ENCODE data around the gene CEP19.
A peak's percentile ranks its signal among the peaks of the same experiment; 100 is the strongest.
"Not testable (repeated sequence)": the region's sequence is repeated elsewhere in the genome, so short reads cannot be mapped to it uniquely, and the experiment has no call there.

The CEP19 gene, protein sequence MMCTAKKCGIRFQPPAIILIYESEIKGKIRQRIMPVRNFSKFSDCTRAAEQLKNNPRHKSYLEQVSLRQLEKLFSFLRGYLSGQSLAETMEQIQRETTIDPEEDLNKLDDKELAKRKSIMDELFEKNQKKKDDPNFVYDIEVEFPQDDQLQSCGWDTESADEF

DNA sequence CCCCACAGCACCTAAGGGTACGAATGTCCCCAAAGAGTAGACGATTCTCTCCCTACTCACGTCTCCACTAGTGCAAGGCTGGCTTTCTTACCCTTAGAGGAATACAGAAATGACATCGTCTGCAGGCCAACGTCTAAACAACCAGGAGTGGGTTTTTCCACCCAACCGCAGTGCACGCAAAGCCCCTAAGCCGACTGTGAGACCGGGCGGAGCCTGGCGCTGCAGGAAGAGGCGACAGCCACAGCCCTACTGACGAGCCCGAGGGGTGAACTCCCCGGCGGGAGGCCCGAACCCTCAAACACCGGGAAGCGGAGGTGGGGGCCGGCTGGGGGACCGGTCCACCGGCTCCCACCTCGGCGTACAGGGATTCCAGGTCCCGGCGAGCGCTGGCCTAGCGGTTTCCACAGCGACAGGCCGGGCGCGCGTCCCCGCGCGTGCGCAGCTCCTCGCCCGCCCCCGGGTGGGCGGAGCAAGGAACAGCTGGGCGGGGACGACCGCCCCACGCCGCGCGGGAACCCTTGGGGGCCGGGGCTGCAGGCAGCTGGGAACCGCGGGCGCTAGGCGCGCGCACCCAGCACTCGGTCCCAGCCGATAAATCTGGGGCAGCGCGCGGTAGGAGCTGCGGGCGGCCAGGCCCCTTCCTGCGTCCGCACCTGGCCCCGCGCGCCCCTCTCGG lies at the start of gene CEP19, which contains the start of gene PIGX:
TSS of gene CEP19 (minus strand) at position 413 of the 676 bp plus-strand sequence. CDS start 3,593 bp downstream, outside the sequence.
TSS of gene PIGX (plus strand) at position 540 of the 676 bp plus-strand sequence.
- no peaks in the 10 kb centered on the region for H3K36me3 ChIP-seq (ENCODE audit: control insufficient read depth in 2 of 2, insufficient read depth in 2 of 2, low read length in 2 of 2)
- peaks cover 6 to 10% of the 10 kb centered on the region in 2 donors for H3K4me1 ChIP-seq (ENCODE audit: control insufficient read depth in 2 of 2, insufficient read depth in 2 of 2, low read length in 2 of 2)
- no peaks in the 10 kb centered on the region for H3K27me3 ChIP-seq (ENCODE audit: control insufficient read depth in 2 of 2, insufficient read depth in 2 of 2, low read length in 2 of 2)
- peak within 1 kb of the TSS; percentile 83 to 85 for H3K9ac ChIP-seq (ENCODE audit: low read depth in 1 of 2, low read length in 2 of 2)
- H3K27ac ChIP-seq (ENCODE audit: low read depth in 2 of 2, low read length in 2 of 2) = peak within 1 kb of the TSS; percentile 85 to 90
- H3K9me3 ChIP-seq (ENCODE audit: control insufficient read depth in 2 of 2, low read length in 2 of 2) = no peaks in the 10 kb centered on the region
- peak within 1 kb of the TSS; percentile 78 to 93 for H3K4me3 ChIP-seq (ENCODE audit: low read length in 2 of 2)

DNA sequence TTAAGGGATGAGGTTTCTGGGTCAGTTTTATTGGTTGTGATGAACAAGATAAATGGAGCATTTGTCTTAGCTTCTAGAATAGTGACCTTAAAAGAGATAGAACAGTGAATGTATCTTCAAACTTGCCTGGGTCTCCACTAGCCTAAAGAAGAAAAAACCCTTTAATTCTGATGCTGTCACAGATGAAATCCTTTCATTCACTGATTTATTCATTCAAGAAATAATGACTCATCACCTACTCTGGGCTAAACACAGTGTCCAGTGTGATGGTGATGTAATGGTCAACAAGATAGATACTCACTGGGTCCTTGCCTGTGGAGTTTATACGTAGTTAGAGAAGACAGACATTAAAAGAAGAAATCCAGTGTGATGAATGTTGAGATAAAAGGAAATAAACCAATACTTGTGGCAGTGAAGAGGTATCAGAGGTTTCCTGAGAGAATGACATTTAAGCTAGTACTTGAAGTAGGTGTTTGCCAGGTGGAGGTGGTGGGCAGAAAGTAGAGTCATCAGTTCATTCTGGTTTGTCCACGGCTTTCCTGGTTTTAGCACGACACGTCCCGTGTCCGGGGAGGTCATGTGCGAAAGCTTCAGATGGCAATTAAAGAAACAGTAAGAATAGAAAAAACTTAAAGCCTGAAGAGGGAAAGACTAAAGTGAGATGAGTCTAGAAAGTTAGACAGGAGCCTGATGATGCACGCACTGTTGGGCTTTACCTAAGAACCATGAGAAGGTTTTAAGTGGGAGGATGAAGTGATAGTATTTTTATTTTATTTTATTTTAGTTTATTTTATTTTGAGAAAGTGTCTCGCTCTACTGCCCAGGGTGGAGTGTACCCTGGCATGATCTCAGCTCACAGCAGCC lies 46.1 kb upstream of the CEP19 start:
- no peak overlapping the region for H3K9ac ChIP-seq (ENCODE audit: low read depth in 1 of 2, low read length in 2 of 2)
- peaks cover 0 to 12% of the 10 kb centered on the region in 2 donors for H3K36me3 ChIP-seq (ENCODE audit: control insufficient read depth in 2 of 2, insufficient read depth in 2 of 2, low read length in 2 of 2)
- no peaks in the 10 kb centered on the region for H3K27me3 ChIP-seq (ENCODE audit: control insufficient read depth in 2 of 2, insufficient read depth in 2 of 2, low read length in 2 of 2)
- H3K27ac ChIP-seq (ENCODE audit: low read depth in 2 of 2, low read length in 2 of 2) = no peak overlapping the region
- H3K4me1 ChIP-seq (ENCODE audit: control insufficient read depth in 2 of 2, insufficient read depth in 2 of 2, low read length in 2 of 2) = peaks cover 4 to 15% of the 10 kb centered on the region in 2 donors
- H3K4me3 ChIP-seq (ENCODE audit: low read length in 2 of 2) = no peak overlapping the region
- no peaks in the 10 kb centered on the region for H3K9me3 ChIP-seq (ENCODE audit: control insufficient read depth in 2 of 2, low read length in 2 of 2)

DNA sequence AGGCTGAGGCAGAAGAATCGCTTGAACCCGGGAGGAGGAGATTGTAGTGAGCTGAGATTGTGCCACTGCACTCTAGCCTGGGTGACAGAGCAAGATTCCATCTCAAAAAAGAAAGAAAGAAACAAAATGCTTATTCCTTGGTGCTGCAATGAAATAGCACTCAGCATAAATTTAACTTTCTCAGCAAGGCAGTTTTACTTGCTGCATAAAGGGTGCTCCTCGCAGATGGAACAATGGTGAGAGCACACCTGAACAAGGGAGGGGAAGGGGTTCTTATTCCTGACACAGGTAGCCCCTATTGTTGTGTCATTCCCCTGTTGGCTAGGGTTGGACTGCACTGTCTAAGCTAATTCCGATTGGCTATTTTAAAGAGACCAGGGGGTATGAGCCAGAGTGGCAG lies 44.7 kb upstream of the CEP19 start:
- H3K27ac ChIP-seq (ENCODE audit: low read depth in 2 of 2, low read length in 2 of 2) = no peak overlapping the region
- H3K9me3 ChIP-seq (ENCODE audit: control insufficient read depth in 2 of 2, low read length in 2 of 2) = no peaks in the 10 kb centered on the region
- H3K27me3 ChIP-seq (ENCODE audit: control insufficient read depth in 2 of 2, insufficient read depth in 2 of 2, low read length in 2 of 2) = no peaks in the 10 kb centered on the region
- no peak overlapping the region for H3K4me3 ChIP-seq (ENCODE audit: low read length in 2 of 2)
- H3K4me1 ChIP-seq (ENCODE audit: control insufficient read depth in 2 of 2, insufficient read depth in 2 of 2, low read length in 2 of 2) = peaks cover 4 to 15% of the 10 kb centered on the region in 2 donors
- no peak overlapping the region for H3K9ac ChIP-seq (ENCODE audit: low read depth in 1 of 2, low read length in 2 of 2)
- peaks cover 0 to 12% of the 10 kb centered on the region in 2 donors for H3K36me3 ChIP-seq (ENCODE audit: control insufficient read depth in 2 of 2, insufficient read depth in 2 of 2, low read length in 2 of 2)

DNA sequence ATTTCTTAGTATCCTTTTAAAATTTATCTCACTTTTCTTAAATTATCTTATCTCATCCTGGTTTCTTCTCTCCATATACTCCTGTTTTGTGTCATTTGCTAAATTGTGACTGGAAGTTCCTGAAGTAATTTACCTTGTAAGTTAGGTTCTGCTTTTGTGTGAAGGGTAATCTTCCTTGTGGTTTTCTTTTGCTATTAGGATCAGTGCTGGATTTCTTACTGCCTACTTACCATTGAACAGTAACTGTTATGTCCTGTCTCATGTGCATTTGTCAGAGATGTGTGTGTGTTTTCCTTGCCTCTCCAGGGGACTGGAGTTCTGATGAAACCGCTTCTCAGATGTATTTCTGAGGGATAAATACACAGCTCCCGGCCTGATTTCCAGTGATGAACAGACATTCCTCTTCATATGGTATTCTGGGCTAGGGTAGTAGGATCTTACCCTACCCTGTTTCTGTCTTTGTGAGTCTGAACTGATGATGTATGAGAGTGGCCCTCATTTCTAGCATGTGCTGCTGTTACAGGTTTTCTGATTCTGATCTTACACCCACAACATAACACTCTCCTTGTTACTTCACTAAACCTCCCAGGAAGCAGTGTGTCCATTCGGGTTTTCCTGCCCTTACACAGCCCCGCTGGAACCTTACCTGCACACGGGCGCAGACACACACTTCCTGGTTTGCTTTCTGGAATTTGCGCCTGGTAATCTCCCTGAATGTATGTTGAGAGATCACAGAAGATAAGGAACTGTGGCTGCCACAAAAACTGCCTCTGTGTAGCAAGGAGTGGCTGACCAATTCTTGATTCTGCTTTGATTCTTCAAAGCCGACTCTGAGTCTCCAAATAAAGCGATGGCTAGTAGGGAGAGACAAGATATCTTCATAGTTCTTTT lies 42.3 kb upstream of the CEP19 start:
- peak overlapping the region in 1 of 2 donors; percentile 9 for H3K4me3 ChIP-seq (ENCODE audit: low read length in 2 of 2)
- H3K9me3 ChIP-seq (ENCODE audit: control insufficient read depth in 2 of 2, low read length in 2 of 2) = no peaks in the 10 kb centered on the region
- no peaks in the 10 kb centered on the region for H3K27me3 ChIP-seq (ENCODE audit: control insufficient read depth in 2 of 2, insufficient read depth in 2 of 2, low read length in 2 of 2)
- H3K36me3 ChIP-seq (ENCODE audit: control insufficient read depth in 2 of 2, insufficient read depth in 2 of 2, low read length in 2 of 2) = peaks cover 0 to 17% of the 10 kb centered on the region in 2 donors
- peak overlapping the region in 1 of 2 donors; percentile 10 for H3K9ac ChIP-seq (ENCODE audit: low read depth in 1 of 2, low read length in 2 of 2)
- peak overlapping the region; percentile 26 to 43 for H3K27ac ChIP-seq (ENCODE audit: low read depth in 2 of 2, low read length in 2 of 2)
- peaks cover 4 to 15% of the 10 kb centered on the region in 2 donors for H3K4me1 ChIP-seq (ENCODE audit: control insufficient read depth in 2 of 2, insufficient read depth in 2 of 2, low read length in 2 of 2)

DNA sequence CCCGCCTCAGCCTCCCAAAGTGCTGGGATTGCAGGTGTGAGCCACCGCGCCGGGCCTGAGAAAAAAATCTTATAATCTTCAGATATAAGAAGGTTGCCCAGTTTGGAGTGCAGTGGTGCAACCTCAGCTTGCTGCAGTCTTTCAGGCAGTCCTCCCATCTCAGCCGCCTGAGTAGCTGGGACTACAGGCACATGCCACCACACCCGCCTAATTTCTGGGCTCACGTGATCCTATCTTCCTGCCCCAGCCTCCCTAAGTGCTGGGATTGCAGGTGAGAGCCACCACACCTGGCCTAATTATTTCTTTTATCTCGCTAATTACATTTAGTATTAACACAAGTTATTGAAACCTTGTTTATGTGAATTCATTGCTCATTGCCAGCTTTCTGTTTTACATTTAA lies 41.2 kb upstream of the CEP19 start:
- peaks cover 1 to 15% of the 10 kb centered on the region in 2 donors for H3K36me3 ChIP-seq (ENCODE audit: control insufficient read depth in 2 of 2, insufficient read depth in 2 of 2, low read length in 2 of 2)
- H3K27ac ChIP-seq (ENCODE audit: low read depth in 2 of 2, low read length in 2 of 2) = no peak overlapping the region
- no peak overlapping the region for H3K9ac ChIP-seq (ENCODE audit: low read depth in 1 of 2, low read length in 2 of 2)
- H3K4me1 ChIP-seq (ENCODE audit: control insufficient read depth in 2 of 2, insufficient read depth in 2 of 2, low read length in 2 of 2) = peaks cover 4 to 15% of the 10 kb centered on the region in 2 donors
- H3K27me3 ChIP-seq (ENCODE audit: control insufficient read depth in 2 of 2, insufficient read depth in 2 of 2, low read length in 2 of 2) = no peaks in the 10 kb centered on the region
- H3K4me3 ChIP-seq (ENCODE audit: low read length in 2 of 2) = no peak overlapping the region
- no peaks in the 10 kb centered on the region for H3K9me3 ChIP-seq (ENCODE audit: control insufficient read depth in 2 of 2, low read length in 2 of 2)

DNA sequence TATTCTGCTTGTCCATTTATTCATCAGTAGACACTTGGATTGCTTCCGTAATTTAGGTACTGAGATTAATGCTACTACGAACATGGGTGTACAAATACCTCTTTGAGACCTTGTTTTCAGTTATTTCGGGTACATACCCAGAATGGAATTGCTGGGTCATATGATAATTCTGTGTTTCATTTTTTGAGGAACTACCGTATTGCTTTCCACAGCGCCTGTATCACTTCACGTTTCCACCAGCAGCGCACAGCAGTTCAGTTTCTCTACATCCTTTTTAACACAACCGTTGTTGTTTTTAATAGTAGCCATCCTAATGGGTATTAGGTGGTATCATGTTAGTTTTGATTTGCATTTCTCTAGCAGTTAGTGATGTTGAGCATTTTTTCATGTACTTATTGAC lies 37.1 kb upstream of the CEP19 start:
- Histone ChIP-seq H3K4me3 (ENCODE audit: low read length in 2 of 2) (no peak overlapping the region), H3K27ac (ENCODE audit: low read depth in 2 of 2, low read length in 2 of 2) (no peak overlapping the region), H3K27me3 (ENCODE audit: control insufficient read depth in 2 of 2, insufficient read depth in 2 of 2, low read length in 2 of 2) (no peaks in the 10 kb centered on the region), H3K4me1 (ENCODE audit: control insufficient read depth in 2 of 2, insufficient read depth in 2 of 2, low read length in 2 of 2) (peaks cover 2 to 5% of the 10 kb centered on the region in 2 donors), H3K9ac (ENCODE audit: low read depth in 1 of 2, low read length in 2 of 2) (no peak overlapping the region), H3K36me3 (ENCODE audit: control insufficient read depth in 2 of 2, insufficient read depth in 2 of 2, low read length in 2 of 2) (peaks cover 3 to 6% of the 10 kb centered on the region in 2 donors), H3K9me3 (ENCODE audit: control insufficient read depth in 2 of 2, low read length in 2 of 2) (no peaks in the 10 kb centered on the region)

DNA sequence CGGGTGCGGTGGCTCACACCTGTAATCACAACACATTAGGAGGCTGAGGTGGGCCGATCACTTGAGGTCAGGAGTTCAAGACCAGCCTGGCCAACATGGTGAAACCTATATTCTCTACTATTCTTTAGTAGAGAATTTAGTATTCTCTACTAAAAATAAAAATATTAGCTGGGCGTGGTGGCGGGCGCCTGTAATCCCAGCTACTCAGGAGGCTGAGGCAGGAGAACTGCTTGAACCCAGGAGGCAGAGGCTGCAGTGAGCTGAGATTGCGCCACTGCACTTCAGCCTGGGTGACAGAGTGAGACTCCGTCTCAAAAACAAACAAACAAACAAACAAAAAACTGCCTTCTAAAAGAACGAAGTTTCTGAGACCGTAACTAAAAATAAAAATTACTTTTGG lies 31.5 kb upstream of the CEP19 start:
- H3K9ac ChIP-seq (ENCODE audit: low read depth in 1 of 2, low read length in 2 of 2); H3K27ac ChIP-seq (ENCODE audit: low read depth in 2 of 2, low read length in 2 of 2); H3K27me3 ChIP-seq (ENCODE audit: control insufficient read depth in 2 of 2, insufficient read depth in 2 of 2, low read length in 2 of 2); H3K36me3 ChIP-seq (ENCODE audit: control insufficient read depth in 2 of 2, insufficient read depth in 2 of 2, low read length in 2 of 2); H3K9me3 ChIP-seq (ENCODE audit: control insufficient read depth in 2 of 2, low read length in 2 of 2); H3K4me3 ChIP-seq (ENCODE audit: low read length in 2 of 2): not testable (repeated sequence)
- peaks cover 9 to 11% of the 10 kb centered on the region in 2 donors for H3K4me1 ChIP-seq (ENCODE audit: control insufficient read depth in 2 of 2, insufficient read depth in 2 of 2, low read length in 2 of 2)

DNA sequence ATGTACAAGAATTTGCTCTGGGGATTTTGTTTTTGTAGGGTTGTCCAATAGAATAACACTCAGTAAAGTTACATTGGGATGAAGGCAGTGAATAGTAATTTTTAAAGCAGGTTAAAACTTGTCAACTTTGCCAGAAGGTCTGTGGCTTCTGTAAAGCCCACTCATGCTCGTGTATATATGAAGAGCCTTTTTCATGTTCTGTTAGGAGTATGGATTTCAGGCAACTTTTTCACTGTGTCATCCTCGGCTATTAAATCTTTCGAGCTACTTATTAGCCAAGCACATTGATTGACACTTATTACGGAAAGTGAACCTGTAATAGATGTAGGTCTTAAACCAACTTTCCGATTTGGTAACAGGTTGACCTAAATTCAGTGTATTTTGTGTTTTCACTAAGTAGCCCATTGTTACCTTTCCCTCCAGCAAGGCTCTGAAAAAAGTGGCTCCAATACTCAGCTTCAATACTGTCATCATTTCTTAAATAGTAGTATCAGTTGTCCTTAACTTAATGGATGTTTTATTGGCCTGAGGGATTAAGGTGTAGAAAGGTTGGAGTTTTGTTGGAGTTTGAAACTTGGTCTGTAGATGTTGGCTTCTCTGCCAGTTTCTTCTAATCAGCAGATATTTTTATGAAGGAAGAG lies 29.3 kb upstream of the CEP19 start:
- Histone ChIP-seq H3K27me3 (ENCODE audit: control insufficient read depth in 2 of 2, insufficient read depth in 2 of 2, low read length in 2 of 2) (no peaks in the 10 kb centered on the region), H3K4me1 (ENCODE audit: control insufficient read depth in 2 of 2, insufficient read depth in 2 of 2, low read length in 2 of 2) (peaks cover 9 to 11% of the 10 kb centered on the region in 2 donors), H3K9me3 (ENCODE audit: control insufficient read depth in 2 of 2, low read length in 2 of 2) (no peaks in the 10 kb centered on the region), H3K4me3 (ENCODE audit: low read length in 2 of 2) (peak overlapping the region; percentile 92 to 98), H3K9ac (ENCODE audit: low read depth in 1 of 2, low read length in 2 of 2) (peak overlapping the region; percentile 95 to 96), H3K27ac (ENCODE audit: low read depth in 2 of 2, low read length in 2 of 2) (peak overlapping the region; percentile 95 to 97), H3K36me3 (ENCODE audit: control insufficient read depth in 2 of 2, insufficient read depth in 2 of 2, low read length in 2 of 2) (no peaks in the 10 kb centered on the region)

All from mucosa of rectum (tissue), 2 donors.